ENCODE measurements around the gene VAV3. TPM values are rescaled to one million over a fixed set of nuclear protein-coding genes. Genes with fewer than 3 reads are reported as not detected.

The VAV3 gene
- polyA plus RNA-seq, 1 of the 3 experiments (the other 2 are of a cell fraction), result not detected

GRCh38 chr1:107698161-107698560 lies 266.8 kb downstream of the VAV3 start:
- H3K9ac ChIP-seq, result no peak overlapping the region
- POLR2A ChIA-PET, result no interaction called here
- no peak overlapping the region for H3K4me3 ChIP-seq (ENCODE audit: low read depth in 2 of 2, low read length in 1 of 2)
- no peak overlapping the region for H2AFZ ChIP-seq (ENCODE audit: low read depth)
- no peaks in the 10 kb centered on the region for H3K79me2 ChIP-seq (ENCODE audit: insufficient read depth)
- no peaks in the 10 kb centered on the region for H3F3A ChIP-seq (replicated peaks; ENCODE audit: insufficient read depth)
- no peak overlapping the region for H3K4me2 ChIP-seq
- H3K27ac ChIP-seq (ENCODE audit: low read depth in 2 of 2, low read length in 1 of 2), result no peak overlapping the region
- CTCF ChIA-PET, result no interaction called here
- H4K20me1 ChIP-seq (ENCODE audit: insufficient read depth), result no peaks in the 10 kb centered on the region
- DNase-seq, result no peak
- no peaks in the 10 kb centered on the region for H3K9me2 ChIP-seq
- H3K36me3 ChIP-seq (replicated peaks in 1 of 2; ENCODE audit: control insufficient read depth in 1 of 2, insufficient read depth in 2 of 2, low read length in 1 of 2), result no peaks in the 10 kb centered on the region
- H3K9me3 ChIP-seq, result no peaks in the 10 kb centered on the region
- WGBS (ENCODE audit: low lambda C conversion rate), result 20% methylated on average over 6 of the region's 6 CpGs
- H3K27me3 ChIP-seq (ENCODE audit: insufficient read depth), result no peaks in the 10 kb centered on the region
- no peaks in the 10 kb centered on the region; a peak in 1 of 4 replicates for H3K4me1 ChIP-seq (ENCODE audit: control insufficient read depth in 1 of 2, insufficient read depth in 2 of 2, low read depth in 1 of 2, low read length in 1 of 2)
- TF ChIP-seq RXRA (IDR thresholded peaks at IDR 0.05; ENCODE audit: borderline replicate concordance, low read depth) (no peak), PBX3 (IDR thresholded peaks at IDR 0.05) (no peak), IRF3 (IDR thresholded peaks at IDR 0.05; ENCODE audit: low read depth, low read length) (no peak), USF2 (IDR thresholded peaks at IDR 0.05; ENCODE audit: borderline replicate concordance, low read depth, low read length) (no peak), EP300 (IDR thresholded peaks at IDR 0.05; ENCODE audit: borderline replicate concordance in 1 of 2, low read depth in 1 of 2, low read length in 1 of 2) (no peak)

DNA sequence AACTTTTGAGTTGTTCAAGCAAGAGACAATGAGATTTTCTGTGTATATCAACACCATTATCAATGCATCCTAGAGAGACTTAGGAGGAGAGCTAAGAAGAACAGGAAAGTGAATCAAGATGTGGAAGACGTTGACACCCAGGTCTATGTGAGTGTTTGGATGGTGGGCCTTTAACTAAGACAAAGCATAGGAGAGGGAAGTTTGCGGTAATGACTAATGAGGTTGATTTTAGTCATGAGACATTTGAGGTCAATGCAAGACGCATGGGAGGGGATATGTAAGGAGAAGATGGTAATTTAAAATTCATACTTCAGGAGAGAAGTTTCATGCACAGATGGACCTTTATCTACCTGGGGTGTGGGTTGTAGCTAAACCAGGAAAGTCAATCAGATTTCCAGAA lies 269.6 kb downstream of the VAV3 start:
- H3K36me3 ChIP-seq (replicated peaks in 1 of 2; ENCODE audit: control insufficient read depth in 1 of 2, insufficient read depth in 2 of 2, low read length in 1 of 2), result no peaks in the 10 kb centered on the region
- no peak overlapping the region for H2AFZ ChIP-seq (ENCODE audit: low read depth)
- ChIA-PET CTCF (interaction anchor here (1.3 kb wide), 1 partner anchor 12 kb away, joined by 5 read pairs; no protein-coding TSS in a partner anchor), POLR2A (no interaction called here)
- H3F3A ChIP-seq (replicated peaks; ENCODE audit: insufficient read depth), result no peaks in the 10 kb centered on the region
- peaks cover 0 to 6% of the 10 kb centered on the region in 2 experiments; a peak in 2 of 4 replicates for H3K4me1 ChIP-seq (ENCODE audit: control insufficient read depth in 1 of 2, insufficient read depth in 2 of 2, low read depth in 1 of 2, low read length in 1 of 2)
- H3K79me2 ChIP-seq (ENCODE audit: insufficient read depth), result no peaks in the 10 kb centered on the region
- no peak overlapping the region for H3K9ac ChIP-seq
- WGBS (ENCODE audit: low lambda C conversion rate), result 71% methylated on average over 3 of the region's 3 CpGs
- H4K20me1 ChIP-seq (ENCODE audit: insufficient read depth), result no peaks in the 10 kb centered on the region
- DNase-seq, result no peak
- H3K9me2 ChIP-seq, result no peaks in the 10 kb centered on the region
- H3K27me3 ChIP-seq (ENCODE audit: insufficient read depth), result no peaks in the 10 kb centered on the region
- H3K4me3 ChIP-seq (ENCODE audit: low read depth in 2 of 2, low read length in 1 of 2), result no peak overlapping the region
- H3K27ac ChIP-seq (ENCODE audit: low read depth in 2 of 2, low read length in 1 of 2), result no peak overlapping the region
- no peak overlapping the region for H3K4me2 ChIP-seq
- H3K9me3 ChIP-seq, result no peaks in the 10 kb centered on the region
- TF ChIP-seq NFIC (IDR thresholded peaks at IDR 0.05; ENCODE audit: borderline replicate concordance) (no peak), CHD2 (IDR thresholded peaks at IDR 0.05; ENCODE audit: low read length, partially characterized antibody) (no peak), USF2 (IDR thresholded peaks at IDR 0.05; ENCODE audit: borderline replicate concordance, low read depth, low read length) (no peak), PBX3 (IDR thresholded peaks at IDR 0.05) (no peak), FOXM1 (IDR thresholded peaks at IDR 0.05; ENCODE audit: low read depth) (no peak), RAD21 (IDR thresholded peaks at IDR 0.05; ENCODE audit: low read length) (no peak), RXRA (IDR thresholded peaks at IDR 0.05; ENCODE audit: borderline replicate concordance, low read depth) (no peak), SMC3 (IDR thresholded peaks at IDR 0.05; ENCODE audit: low read depth, low read length) (no peak), POLR2AphosphoS5 (IDR thresholded peaks at IDR 0.05; ENCODE audit: low read depth, low read length) (no peak), IRF3 (IDR thresholded peaks at IDR 0.05; ENCODE audit: low read depth, low read length) (no peak), EP300 (IDR thresholded peaks at IDR 0.05; ENCODE audit: borderline replicate concordance in 1 of 2, low read depth in 1 of 2, low read length in 1 of 2) (no peak), FOXJ3 (CRISPR knock-in tag; IDR thresholded peaks at IDR 0.05) (no peak), TCF12 (IDR thresholded peaks at IDR 0.05) (no peak)
- TF ChIP-seq, protein P1, sequence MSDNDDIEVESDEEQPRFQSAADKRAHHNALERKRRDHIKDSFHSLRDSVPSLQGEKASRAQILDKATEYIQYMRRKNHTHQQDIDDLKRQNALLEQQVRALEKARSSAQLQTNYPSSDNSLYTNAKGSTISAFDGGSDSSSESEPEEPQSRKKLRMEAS (IDR thresholded peaks at IDR 0.05; ENCODE audit: low read depth), result no peak
- TF ChIP-seq, protein P2, sequence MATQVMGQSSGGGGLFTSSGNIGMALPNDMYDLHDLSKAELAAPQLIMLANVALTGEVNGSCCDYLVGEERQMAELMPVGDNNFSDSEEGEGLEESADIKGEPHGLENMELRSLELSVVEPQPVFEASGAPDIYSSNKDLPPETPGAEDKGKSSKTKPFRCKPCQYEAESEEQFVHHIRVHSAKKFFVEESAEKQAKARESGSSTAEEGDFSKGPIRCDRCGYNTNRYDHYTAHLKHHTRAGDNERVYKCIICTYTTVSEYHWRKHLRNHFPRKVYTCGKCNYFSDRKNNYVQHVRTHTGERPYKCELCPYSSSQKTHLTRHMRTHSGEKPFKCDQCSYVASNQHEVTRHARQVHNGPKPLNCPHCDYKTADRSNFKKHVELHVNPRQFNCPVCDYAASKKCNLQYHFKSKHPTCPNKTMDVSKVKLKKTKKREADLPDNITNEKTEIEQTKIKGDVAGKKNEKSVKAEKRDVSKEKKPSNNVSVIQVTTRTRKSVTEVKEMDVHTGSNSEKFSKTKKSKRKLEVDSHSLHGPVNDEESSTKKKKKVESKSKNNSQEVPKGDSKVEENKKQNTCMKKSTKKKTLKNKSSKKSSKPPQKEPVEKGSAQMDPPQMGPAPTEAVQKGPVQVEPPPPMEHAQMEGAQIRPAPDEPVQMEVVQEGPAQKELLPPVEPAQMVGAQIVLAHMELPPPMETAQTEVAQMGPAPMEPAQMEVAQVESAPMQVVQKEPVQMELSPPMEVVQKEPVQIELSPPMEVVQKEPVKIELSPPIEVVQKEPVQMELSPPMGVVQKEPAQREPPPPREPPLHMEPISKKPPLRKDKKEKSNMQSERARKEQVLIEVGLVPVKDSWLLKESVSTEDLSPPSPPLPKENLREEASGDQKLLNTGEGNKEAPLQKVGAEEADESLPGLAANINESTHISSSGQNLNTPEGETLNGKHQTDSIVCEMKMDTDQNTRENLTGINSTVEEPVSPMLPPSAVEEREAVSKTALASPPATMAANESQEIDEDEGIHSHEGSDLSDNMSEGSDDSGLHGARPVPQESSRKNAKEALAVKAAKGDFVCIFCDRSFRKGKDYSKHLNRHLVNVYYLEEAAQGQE (IDR thresholded peaks at IDR 0.05; ENCODE audit: low read depth, low read length), result no peak
